Heart left ventricle (tissue), 13 donors: ENCODE results near the gene WWOX.

Experiments
- POLR2A ChIP-seq, 2 donors: fragments of 450-650 bp; IDR thresholded peaks; one replicate each; pipeline ENCODE4 v1.6.1; 2017; ENCODE audit warnings: antibody characterized with exemption in 2 of 2, mild to moderate bottlenecking in 2 of 2, moderate library complexity in 2 of 2
- TF ChIP-seq, protein P1 (sequence below), 12 donors: fragments of 200-600 bp; sonication (generic) in 4 of 12; IDR thresholded peaks; one replicate each; pipeline versions ENCODE4 v1.5.0 to v1.8.0; 2018 to 2022; ENCODE audit warnings: antibody characterized with exemption in 12 of 12, mild to moderate bottlenecking in 5 of 12
- donor health status: ischemic (EF 13 %, LVEDD 7.1; RV severe dilation, severe dysfunction).
- donor health status: DM: no; HTN: yes; CAD: no.
- donor health status: DM: no; HTN: no; CAD: no.
- donor health status: ischemic (EF 25% LVEDD 6.9; RV normal size, moderate dysfunction).
- donor health status: ischemic (EF 25% LVEDD 5.7; RV mildly dilated, moderate dysfunction).
- donor health status: ischemic (EF 35%, LVEDD 5.7; RV mildly dilated, moderate dysfunction).
- donor health status: nonischemic (EF 11% LVEDD 7.7; RV severe dilation, severe dysfunction).
- donor health status: DM: yes; HTN: yes; CAD: no.
- donor health status: PGD.
- donor health status: ischemic (EF 29% LVEDD 5.4; RV normal size, mild dysfunction).
- donor health status: nonischemic (EF 23%, LVEDD 6.1; RV moderate dilation, normal function).

DNA sequence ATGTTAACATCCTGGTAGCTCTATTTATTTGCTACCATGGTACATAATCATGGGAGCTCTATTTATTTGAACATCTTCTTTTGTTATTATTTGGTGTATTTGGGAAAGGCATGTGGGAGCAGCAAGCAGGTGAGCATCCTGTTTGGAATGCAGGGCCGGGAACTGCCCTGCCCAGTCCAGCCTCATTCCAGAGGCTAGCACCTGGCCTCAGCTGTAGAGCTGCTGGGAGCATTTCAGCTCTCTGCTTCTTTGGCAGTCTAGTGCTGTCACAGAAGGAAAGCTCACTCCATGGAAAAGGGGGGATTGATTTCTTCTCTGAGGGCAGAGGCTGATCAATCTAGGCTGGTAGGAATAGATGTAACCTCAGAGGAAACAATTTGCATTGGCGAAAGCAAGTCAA lies 112.5 kb downstream of the WWOX start:
- TF ChIP-seq, protein P1, sequence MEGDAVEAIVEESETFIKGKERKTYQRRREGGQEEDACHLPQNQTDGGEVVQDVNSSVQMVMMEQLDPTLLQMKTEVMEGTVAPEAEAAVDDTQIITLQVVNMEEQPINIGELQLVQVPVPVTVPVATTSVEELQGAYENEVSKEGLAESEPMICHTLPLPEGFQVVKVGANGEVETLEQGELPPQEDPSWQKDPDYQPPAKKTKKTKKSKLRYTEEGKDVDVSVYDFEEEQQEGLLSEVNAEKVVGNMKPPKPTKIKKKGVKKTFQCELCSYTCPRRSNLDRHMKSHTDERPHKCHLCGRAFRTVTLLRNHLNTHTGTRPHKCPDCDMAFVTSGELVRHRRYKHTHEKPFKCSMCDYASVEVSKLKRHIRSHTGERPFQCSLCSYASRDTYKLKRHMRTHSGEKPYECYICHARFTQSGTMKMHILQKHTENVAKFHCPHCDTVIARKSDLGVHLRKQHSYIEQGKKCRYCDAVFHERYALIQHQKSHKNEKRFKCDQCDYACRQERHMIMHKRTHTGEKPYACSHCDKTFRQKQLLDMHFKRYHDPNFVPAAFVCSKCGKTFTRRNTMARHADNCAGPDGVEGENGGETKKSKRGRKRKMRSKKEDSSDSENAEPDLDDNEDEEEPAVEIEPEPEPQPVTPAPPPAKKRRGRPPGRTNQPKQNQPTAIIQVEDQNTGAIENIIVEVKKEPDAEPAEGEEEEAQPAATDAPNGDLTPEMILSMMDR (IDR thresholded peaks at IDR 0.05) = no peak
- TF ChIP-seq POLR2A (IDR thresholded peaks at IDR 0.05) = no peak
